Stimulated activated CD8-positive, alpha-beta memory T cell treated with anti-CD3 and anti-CD28 coated beads, Interleukin-7, amount 100 ng/mL, for 4 hours (primary cell): ENCODE results near the gene RNF14.

Source experiments
- DNase-seq, 2 donors: peaks; one replicate each; pipeline ENCODE4 v3.0.0-alpha.2; 2020; ENCODE audit warnings: low read depth in 2 of 2

Gene RNF14

DNA sequence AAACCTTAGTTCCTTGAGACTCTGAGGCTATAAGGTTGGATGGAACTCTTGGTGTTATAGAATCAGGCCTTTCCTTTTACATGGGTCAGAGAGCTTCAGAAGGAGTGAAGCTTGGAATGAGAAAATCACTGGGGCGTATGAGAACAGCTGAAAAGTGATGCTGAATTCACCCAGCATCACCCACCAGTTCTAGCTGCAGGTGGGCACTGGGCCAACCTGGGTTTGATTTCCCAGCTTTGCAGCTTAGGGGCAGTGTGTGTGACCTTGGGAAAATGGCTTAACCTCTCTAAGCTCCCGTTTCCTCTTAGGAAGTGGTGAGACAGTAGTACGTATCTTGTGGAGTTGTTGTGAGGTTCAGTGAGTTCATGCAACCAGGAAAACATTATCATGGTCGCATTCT lies 21.6 kb upstream of the RNF14 start:
- DNase-seq, result no peak

DNA sequence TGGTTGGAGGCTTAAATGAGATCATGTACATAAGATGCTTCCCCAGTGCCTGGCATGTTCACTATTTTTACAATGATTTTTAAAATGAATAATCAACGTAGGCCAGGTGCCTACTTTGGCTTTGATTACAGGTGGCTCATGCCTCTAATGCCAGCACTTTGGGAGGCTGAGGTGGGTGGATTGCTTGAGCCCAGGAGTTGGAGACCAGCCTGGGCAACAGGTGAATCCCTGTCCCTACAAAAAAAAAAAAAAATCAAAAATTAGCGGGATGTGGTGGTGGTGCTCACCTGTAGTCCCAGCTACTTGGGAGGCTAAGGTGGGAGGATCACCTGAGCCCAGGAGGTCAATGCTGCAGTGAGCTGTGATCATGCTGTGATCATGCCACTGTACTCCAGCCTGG lies 20.1 kb upstream of the RNF14 start:
- no peak for DNase-seq

DNA sequence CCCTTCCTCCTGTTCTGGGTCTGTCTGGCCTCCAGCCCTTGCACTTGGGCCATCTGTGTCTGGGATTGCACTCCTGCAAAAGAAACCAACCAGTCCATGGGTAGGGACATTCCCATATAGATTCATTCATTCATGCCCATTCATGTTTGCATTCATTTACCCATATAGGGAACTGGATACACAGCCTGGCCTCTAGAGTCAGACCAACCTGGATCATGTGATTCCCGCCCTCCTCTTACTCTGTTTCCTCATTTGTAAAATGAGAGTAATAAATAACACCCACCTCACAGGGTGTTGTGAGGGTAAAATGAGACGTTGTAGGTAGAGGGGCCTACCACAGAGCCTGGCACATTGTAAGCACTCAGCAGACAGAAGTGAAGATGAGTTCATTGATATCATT lies 19.4 kb upstream of the RNF14 start:
- DNase-seq, result no peak

DNA sequence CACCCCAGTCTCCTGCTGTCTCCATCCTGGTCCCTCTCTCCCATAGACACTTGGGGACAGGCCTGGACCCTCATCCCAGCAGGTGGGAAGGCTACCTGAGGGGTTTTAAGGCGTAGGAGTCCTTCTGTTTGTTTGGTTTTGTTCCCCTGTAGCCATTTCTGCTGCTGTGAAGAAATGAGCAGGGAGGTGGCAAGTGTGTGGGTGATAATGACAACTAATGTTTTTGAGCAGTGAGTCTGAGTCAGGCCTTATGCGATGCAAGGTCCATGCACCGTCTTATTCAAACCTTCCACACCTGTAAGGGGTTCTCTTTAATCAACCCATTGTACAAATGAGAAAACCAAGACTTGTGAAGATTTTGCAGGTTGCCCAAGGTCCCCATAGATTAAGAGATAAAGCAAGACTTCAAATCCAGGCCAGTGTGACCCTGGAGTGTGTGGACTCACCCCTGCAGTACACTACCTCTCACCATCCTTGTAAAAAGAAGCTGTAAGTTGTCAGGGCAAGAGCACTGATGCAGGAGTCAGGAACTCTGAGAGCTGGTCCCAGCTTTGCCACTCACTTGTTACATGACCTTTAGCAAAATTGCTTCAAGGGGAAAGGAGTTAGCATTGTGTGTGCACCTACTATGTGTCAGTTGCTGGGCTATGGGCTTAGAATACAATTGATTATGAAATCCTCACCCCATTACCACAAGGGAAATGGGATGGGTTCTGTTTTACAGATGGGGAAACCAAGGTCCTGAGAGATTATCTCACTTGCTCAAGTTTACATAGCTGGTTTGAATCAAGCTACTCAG lies 18.5 kb upstream of the RNF14 start:
- DNase-seq, result no peak

DNA sequence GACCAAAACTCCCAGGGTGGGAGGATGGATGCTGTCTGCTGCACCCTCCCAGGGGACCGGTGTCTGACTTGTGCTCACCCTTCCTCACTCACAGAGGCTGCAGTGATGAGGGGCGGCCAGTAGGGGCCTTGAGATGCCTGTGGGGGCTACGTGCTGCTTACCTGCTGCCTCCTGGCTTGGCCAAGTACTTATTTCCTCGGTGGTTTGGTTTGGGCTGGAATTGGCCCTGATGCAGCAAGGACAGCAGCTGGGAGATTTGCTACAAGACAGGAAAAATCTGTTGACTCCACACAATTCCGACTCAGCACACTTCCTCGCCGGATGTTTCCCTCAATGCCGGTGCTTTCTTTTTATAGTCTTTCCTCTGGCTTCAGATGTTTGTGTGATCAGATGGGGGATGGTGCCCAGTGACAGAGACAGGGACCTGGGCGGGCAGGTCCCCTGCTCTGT lies 17.5 kb upstream of the RNF14 start:
- no peak for DNase-seq

DNA sequence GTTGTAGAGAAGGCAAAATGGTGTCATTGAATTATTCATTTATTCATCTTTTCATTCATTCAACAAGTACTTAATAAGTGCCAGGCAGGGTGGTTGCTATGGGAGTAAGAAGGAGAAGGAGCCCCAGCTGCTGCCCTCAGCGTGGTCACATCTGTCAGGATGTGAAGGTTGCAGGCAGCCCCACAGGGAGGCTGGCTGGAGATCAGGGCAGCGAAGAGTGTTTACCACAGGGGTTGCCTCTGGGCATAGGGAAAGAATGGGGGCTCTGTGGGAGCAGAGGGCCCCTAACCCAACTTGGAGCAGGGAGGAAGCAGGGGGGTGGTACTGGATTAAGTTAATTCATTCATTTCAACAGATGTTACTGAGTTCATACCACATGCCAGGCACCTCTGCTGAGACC lies 16.9 kb upstream of the RNF14 start:
- no peak for DNase-seq

DNA sequence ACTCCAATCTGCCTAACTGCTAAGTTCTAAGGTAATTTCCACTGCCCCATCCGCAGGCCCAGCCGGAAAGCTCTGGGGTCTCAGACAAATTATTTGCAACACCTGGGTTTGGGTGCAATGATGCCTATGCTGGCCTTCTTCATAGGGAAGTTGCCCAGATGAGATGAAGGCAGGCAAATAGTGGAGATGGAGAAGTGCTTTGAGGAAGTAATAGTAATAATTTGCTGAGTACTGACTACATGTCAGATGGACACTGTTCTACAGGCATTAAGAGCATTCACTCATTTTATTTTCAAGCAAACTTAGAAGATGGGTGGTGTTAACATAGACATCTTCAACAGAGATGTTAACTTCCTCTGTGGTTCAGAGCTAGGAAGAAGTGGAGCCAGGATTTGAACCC lies 14.7 kb upstream of the RNF14 start:
- no peak for DNase-seq

DNA sequence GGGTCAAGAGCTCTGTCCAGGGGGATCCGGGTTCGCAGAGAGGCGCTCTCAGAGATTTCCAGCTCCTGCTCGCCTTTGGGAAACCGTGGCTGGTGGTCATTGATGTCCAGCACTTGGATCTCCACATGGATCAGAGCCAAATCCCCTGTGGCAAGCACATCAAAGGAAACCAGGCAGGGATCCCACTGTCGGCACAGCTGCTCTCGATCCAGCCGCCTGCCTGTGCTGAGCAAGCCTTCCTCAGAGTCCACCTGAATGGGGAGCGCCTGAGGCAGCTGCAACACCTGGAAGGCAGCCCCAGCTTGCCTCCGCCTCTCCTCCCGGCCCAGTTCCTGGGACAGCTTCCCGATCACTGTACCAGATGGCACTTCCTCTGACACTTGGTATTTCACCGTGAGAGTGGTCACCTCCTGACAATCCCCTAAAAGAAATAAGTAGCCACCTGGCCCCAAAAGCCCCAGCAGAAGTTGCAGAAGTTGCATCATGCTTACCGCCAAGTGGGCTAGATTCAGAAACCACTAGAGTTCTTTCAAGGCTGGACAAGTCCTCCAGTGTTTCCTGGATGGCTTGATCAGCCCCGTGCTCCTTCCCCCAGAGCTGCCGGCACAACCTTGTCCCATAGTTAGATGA lies 11.4 kb upstream of the RNF14 start:
- no peak for DNase-seq

DNA sequence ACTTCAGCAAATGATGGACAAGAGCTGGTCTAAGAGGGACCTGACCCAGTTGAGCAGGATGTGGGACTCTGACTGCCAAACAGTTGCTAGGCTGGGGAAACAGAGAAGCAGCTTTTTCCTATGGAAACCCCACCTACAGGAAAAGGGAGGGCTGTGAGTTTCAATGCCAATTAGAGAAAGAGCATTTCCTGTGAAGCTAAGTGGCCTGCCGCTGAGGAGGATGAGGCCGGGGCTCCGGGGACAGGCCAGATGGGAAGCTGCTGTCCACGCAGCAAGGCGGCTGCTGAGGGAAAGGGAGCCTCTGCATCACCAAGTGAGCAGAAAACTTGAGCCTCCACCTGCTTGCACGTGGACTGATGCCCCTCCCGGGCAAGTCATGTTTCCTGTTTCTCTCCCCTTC lies 10.8 kb upstream of the RNF14 start, which contains the start of gene PCDH12:
TSS of gene PCDH12 (minus strand) at position 90 of the 400 bp plus-strand sequence. CDS start 351 bp downstream, outside the sequence.
- no peak for DNase-seq

DNA sequence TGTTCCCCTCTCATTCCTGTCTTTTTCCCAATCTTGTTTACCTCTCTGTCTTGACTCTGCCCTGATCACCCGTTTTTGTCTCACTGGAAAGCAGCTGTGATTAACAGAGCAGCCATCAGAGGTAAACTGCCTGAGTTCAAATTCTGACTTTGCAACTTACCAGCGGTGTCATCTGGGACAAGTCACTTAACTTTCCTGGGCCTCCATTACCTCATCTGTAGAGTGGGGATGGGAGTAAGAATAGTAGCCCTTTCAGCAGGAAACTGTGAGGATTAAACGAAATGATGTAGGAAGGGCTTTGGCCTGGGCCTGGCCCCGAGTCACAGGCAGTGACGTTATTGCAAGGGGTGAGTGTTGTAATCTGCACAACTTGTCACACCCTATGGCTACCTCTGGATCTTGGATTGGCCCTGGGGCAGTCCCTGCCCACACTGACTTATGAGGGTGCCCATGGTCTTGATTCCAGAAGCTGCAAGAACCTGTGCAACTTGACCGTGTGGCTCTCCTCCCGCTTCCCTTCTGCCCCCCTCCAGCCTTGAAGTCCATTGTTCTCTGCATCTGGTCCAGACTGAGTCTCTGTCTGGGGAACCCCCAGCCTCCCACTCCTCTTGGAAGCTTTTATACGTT lies 10.2 kb upstream of the RNF14 start:
- no peak for DNase-seq

DNA sequence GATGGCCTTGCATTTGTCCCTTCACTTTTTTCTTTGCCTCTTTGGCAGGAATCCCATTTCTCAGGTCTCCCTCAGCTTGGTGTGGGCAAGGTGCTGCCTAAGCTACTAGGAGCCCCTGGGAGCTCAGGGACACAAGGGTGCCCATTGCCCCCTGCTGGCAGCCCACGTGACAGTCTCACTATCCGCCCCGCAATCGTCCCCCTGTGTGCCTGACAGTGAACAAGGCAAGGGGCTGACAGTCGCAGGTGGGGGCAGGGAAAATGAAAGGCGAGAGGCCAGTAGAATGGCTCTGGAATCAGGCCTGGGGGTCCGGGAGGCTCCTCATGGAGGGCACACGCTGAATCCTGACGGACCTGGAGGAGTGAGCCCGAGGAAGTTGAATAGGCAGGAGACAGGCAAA lies 8.9 kb upstream of the RNF14 start:
- no peak for DNase-seq

DNA sequence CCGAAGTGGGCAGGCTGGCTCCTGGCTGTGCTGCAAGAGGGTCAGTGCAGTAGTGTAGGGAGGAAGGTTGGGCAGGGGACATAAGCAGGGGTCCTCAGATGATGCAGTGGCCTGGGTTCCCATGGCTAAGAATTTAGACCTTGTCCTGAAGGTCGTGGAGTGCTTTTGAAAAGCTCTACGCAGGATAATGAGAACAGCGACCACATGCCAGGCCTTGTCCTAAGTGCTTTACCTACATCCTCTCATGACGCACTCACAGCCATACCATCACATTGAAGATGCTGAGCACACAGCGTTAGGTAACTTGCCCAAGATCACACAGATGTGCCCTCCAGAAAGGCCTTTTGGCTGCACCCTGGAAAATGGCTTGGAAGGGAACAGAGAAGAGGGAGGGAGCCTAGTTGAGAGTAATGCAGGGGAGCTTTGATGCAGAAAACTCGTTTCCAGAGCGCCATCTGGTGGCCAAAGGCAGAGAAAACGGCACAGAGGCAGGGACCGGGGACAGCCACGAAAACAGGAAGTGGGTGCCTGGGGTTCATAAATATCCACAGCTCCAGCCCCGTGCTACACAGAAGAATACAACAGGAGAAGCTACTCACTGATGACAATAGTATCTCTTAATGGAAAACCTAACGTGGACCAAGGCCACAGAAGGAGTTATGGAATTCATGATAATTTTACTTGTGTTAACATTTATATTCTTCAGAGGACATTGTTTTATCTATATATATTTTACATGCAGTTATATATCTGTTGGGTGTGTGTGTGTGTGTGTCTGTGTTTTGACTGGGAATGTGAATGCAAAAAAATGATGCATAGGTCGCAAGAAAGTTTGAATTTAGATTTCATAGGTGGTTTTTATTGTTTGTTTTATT lies 8.2 kb upstream of the RNF14 start:
- peak; percentile 73 to 85 for DNase-seq

DNA sequence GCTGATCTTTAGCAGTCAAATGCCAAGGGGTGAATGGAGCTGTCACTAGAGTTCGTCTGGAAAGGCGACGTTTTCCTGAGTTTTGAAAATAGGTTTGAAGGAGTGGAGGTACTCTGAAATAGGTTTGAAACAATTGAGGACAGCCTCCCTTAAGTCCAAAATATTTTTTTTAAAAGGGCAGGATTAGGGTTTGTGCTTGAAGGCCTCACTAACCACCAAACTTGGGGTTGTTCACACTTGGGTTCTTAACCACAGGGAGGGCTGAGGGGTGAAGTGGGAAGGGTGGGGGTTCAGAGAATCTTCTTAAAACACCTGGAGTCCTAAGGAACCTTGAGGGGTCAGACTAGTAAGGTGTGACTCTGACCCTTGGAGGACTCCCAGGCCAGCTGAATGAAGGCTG lies 7.4 kb upstream of the RNF14 start:
- no peak for DNase-seq

DNA sequence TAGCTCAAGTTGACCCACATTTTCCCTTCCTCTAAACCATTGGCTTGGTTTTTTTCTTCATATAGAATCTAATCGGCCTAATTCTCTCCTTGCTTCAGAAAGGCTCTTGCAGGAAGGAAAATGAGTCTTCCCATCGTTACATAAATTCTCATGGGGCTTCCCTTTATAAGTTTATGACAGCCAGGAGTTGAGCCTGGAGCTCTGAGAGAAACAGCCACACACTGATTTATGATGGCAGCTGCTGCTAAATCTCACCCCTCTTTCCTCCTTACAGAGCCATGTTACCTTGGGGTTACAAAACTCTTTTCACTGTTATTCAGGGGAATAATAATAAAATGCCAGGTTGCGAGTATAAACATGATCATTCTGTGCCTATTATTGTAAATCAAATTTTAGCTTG lies 5.2 kb upstream of the RNF14 start:
- DNase-seq, result no peak

DNA sequence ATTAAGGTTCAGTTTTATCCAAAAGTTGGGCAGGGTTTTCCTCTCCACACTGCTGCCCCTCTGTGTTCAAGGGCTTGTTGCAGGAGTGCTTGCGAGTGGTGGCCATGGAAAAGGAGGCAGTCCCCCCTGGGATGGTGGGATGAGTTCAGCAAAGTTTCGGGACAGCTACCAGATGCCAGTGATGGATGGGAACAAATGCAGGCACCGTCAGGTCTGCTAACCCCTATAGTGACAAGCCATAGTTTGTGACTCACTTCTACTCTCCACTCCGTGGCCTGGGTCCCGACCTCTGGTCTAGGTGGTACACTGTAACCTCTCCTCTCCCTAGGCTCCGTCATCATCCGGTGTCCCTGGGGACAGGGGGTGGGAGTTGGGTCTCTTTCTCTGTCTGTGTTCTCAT lies 3.8 kb upstream of the RNF14 start:
- no peak for DNase-seq

DNA sequence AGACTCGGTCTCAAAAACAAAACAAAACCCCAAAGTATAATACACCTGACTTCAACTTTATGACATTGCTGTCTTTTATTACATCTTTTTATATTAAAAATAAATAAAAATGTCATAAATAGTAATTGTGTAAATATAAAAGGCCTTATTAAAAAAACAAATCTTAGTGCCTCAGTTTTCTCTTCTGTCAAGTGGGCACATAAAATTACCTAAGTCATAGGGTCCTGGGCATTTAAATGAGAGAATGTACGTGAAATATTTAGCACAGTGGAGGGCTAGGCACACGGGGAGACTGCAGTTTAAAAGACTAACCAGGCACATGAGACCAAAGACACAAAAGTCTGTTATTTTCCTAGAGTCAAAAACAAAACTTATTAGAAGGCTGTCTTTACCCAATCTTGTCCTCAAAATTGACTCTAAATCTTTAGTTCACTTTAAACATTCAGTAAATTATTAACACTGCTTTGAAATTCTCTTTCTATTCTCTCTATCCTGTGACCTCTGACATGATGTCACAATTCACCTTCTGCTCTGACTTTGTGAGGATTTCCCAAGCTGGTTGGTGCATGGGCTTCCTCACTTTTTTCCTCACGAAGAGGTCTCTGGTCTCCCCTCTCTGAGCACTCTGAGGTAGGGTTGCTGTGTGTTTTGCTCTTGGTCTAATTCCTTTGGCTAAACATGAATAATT lies 2.5 kb upstream of the RNF14 start:
- no peak for DNase-seq

DNA sequence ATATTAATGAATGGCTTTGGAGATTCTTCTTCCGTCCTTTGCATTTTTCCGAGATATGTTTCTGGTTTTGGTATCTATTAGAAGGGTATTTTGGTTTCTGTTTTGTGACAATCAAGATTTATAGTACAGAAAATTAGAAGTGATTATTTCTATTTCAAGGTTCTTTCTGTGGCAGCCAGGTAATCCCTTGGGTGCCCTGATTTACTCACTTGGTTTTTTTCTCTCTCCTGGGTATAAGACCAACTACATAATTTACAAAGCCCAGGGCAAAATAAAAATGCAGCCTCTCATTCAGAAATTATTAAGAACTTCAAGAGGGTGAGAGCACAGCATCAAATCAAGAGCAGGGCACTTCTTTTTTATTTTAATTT lies 2.0 kb upstream of the RNF14 start:
- no peak for DNase-seq

DNA sequence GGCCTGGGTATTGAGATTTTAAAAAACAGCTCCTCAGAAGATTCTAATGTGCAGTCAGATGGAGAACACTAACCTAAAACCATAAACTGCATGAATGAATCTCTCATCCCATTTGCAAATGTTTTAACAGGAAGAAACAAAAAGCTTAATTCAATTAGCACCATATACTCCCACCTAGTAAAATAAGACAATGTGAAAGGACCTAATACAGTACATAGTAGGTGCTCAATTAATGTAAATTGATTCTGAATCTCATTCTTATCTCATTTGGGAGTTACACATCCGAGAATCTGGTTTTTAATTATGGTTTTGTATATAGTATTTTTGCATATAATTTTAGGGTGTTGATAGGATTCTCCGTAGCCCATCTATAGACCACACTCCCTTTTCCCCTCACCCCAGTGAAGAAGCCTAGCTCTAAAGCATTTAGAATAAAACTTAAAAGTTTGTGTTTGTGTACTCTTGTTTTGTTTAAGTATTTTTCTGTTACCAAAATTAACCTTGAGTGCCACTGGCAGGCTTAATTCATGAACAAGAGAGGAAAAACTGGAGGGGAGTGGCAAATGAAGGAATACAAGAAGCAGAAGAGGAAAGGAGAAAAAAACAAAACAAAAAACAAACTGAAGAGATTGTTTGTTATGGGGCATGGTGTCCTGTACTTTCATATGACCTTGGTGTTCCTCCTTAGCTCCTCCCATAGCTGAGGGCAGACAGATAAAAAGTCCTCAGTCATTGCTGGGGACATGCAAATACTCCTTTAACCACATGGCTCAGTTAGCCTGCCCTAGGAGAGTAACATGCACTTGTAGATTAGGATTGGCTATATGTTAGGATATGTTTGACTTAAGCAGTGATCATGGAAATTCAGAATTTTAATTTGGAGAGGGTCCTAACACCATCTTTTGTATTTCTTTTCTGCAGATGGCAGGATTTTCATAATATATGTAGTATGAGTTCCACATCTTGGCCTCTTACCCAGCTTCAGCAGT lies 1.2 kb downstream of the RNF14 start:
- DNase-seq, result no peak

DNA sequence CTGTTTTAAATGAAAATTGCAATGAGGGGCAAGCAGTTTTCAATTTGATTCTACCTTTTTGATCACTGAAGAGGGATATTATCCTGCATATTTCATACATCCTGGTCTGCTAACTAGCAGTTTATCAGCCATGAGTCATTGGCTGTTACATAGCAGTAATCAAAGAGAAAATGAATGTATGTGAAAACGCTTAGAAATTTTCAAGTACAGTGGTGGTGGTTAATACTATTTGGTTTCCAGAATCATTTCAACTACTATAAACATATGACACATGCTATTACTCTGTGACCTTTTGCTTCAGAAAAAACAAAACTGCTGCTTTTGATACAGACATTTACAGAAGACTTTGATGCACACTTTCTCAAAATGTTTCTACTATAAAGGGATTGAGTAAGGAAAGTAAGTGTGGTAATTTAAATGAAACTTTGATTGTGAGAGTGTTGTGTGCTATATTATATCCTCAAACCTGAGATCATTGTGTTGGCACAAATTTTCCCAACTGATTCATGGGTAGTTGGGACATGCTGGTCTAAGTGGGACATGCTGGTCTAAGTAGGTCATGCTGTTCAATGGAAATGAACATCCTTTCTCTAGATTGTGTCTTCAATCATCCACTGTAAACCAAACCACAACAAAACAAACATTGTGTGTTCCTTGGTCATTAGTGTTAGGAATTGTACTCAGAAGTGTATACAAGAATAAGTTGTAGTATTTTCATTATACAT lies 5.1 kb downstream of the RNF14 start:
- DNase-seq, result no peak

DNA sequence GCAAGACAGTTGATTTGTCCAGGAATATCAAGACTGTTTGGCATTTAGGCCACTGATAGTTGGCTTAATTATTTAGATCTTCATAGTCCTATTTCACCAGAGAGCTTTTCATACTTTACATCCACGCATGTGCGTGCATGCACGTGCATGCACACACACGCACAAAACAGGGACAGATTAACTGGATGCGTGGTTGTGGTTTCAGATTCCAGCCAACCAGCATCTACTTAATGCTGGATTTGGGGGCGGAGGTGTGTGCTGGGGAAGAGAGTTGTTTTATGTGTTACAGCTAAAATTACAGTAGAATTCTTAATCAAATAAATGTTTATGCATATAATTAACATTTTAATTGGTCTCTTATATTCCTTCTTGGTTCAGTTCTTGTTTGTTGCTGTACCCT lies 7.3 kb downstream of the RNF14 start:
- no peak for DNase-seq
